ENCODE results near the gene ATXN1. TPM values are rescaled to one million over a fixed set of nuclear protein-coding genes. Genes with fewer than 3 reads are reported as not detected.

Gene ATXN1
- total RNA-seq, 1 experiment from 2014 or later = 27.0 TPM

DNA sequence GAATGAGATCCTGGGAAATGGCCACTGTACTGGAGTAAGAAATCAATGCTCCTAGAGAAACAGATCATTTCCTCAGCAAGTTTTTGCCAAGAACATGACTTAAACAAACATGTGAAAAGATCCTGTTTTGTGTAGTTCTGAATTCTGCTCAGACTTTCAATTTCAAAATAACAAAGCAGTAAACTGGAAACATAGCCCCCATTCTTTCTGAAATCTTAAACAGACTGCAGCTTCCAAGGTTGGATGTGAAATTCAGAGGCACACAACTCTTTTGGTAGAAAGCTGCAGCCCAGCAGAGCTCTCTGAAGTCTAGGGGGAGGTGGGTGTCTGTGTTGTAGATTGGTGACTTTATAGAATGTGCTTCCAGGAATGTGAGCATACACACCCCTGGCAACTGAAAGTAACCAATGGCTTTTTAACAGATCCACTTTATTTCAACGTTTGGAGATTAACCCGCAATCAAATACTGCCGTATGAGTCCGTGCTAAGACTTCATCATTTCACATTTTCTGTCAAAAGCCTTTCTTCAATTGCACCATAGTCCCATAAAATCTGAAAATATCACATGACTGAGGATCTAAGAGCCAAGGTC is 86.4 kb downstream of the ATXN1 start:
- peak overlapping the region; percentile 44 for H3K4me2 ChIP-seq (ENCODE audit: low read length)
- peak; percentile 55 for ATAC-seq
- no peaks in the 10 kb centered on the region for H4K20me1 ChIP-seq (ENCODE audit: low read length)
- peak overlapping the region; percentile 47 for H3K27ac ChIP-seq (ENCODE audit: low read length)
- no peaks in the 10 kb centered on the region for H3K27me3 ChIP-seq (ENCODE audit: low read length)
- H3K9me2 ChIP-seq (replicated peaks; ENCODE audit: low read length) = no peaks in the 10 kb centered on the region
- H3K4me3 ChIP-seq (ENCODE audit: low read length) = no peak overlapping the region; the same call in 1 of the 2 replicates
- peak; percentile 21 for DNase-seq
- intact Hi-C loops (cut with micrococcal nuclease) = no loop called here
- BruUV-seq (replicated peaks) = no TSS peak
- H3K36me3 ChIP-seq (ENCODE audit: low read depth, low read length) = no peaks in the 10 kb centered on the region
- no peaks in the 10 kb centered on the region for H3K9me3 ChIP-seq (ENCODE audit: low read length)
- no peak overlapping the region for H2AFZ ChIP-seq (ENCODE audit: low read length)
- TF ChIP-seq, protein P1, sequence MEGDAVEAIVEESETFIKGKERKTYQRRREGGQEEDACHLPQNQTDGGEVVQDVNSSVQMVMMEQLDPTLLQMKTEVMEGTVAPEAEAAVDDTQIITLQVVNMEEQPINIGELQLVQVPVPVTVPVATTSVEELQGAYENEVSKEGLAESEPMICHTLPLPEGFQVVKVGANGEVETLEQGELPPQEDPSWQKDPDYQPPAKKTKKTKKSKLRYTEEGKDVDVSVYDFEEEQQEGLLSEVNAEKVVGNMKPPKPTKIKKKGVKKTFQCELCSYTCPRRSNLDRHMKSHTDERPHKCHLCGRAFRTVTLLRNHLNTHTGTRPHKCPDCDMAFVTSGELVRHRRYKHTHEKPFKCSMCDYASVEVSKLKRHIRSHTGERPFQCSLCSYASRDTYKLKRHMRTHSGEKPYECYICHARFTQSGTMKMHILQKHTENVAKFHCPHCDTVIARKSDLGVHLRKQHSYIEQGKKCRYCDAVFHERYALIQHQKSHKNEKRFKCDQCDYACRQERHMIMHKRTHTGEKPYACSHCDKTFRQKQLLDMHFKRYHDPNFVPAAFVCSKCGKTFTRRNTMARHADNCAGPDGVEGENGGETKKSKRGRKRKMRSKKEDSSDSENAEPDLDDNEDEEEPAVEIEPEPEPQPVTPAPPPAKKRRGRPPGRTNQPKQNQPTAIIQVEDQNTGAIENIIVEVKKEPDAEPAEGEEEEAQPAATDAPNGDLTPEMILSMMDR (conservative IDR thresholded peaks at IDR 0.05; ENCODE audit: low read depth, low read length) = no peak
- TF ChIP-seq EZH2 (IDR thresholded peaks at IDR 0.05; ENCODE audit: low read length, unreplicated experiment) = no peak
- TF ChIP-seq EZH2phosphoT487 (IDR thresholded peaks at IDR 0.05; ENCODE audit: borderline replicate concordance, low read length) = no peak
- H3F3A ChIP-seq (ENCODE audit: low read length, unreplicated experiment) = no peaks in the 10 kb centered on the region
- peaks cover 55% of the 10 kb centered on the region for H3K4me1 ChIP-seq (ENCODE audit: insufficient read depth, low read length)
- ChIA-PET POLR2A (ENCODE audit: unreplicated experiment) (no interaction called here), CTCF (no interaction called here)
- H3K79me2 ChIP-seq (ENCODE audit: low read length) = peaks cover 12% of the 10 kb centered on the region; the same call in 1 of the 2 replicates
- no peak overlapping the region for H3K9ac ChIP-seq (ENCODE audit: low read length)

DNA sequence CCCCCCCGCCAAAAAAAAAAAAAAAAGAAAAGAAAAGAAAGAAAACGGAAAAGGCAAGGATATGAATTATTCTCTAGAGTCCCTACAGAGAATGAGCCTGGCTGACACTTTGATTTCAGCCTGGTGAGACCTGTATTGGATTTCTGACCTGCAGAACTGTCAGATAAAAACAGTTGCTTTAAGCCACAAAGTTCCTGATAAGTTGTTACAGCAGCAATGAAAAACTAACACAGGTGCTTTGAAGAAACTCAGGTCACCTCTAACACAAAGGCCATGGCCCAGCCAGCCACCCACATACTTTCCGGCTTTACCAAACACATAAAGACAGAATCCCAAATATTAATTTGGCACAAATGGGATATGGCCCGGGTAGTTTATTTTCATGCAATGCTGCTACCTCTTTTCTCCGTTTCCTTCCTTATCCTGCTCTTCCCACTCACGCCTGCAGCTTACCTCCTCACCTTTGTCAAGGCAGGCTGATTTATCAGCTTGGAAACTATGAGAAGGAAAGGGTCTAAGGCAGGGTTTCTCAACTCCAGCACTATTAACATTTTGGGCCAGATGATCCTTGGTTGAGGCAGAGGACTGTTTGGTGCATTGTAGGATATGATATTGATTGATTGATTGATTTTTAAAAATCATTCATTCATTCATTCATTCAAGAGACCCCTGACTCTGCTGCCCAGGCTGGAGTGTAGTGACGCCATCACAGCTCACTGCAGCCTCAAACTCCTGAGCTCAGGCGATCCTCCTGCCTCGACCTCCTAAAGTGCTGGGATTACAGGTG is 88.1 kb downstream of the ATXN1 start:
- H2AFZ ChIP-seq (ENCODE audit: low read length) = no peak overlapping the region
- H3K4me1 ChIP-seq (ENCODE audit: insufficient read depth, low read length) = peaks cover 70% of the 10 kb centered on the region
- no peak for ATAC-seq
- intact Hi-C loops (cut with micrococcal nuclease) = no loop called here
- TF ChIP-seq, protein P1 (conservative IDR thresholded peaks at IDR 0.05; ENCODE audit: low read depth, low read length) = no peak
- TF ChIP-seq EZH2 (IDR thresholded peaks at IDR 0.05; ENCODE audit: low read length, unreplicated experiment) (no peak), EZH2phosphoT487 (IDR thresholded peaks at IDR 0.05; ENCODE audit: borderline replicate concordance, low read length) (no peak)
- BruUV-seq (replicated peaks) = no TSS peak
- ChIA-PET POLR2A (ENCODE audit: unreplicated experiment) (no interaction called here), CTCF (no interaction called here)
- H3K9me2 ChIP-seq (replicated peaks; ENCODE audit: low read length) = no peaks in the 10 kb centered on the region
- H3F3A ChIP-seq (ENCODE audit: low read length, unreplicated experiment) = no peaks in the 10 kb centered on the region
- H4K20me1 ChIP-seq (ENCODE audit: low read length) = no peaks in the 10 kb centered on the region
- no peaks in the 10 kb centered on the region for H3K36me3 ChIP-seq (ENCODE audit: low read depth, low read length)
- H3K9me3 ChIP-seq (ENCODE audit: low read length) = no peaks in the 10 kb centered on the region
- no peaks in the 10 kb centered on the region for H3K27me3 ChIP-seq (ENCODE audit: low read length)
- H3K79me2 ChIP-seq (ENCODE audit: low read length) = peaks cover 13% of the 10 kb centered on the region; the same call in 1 of the 2 replicates
- no peak overlapping the region for H3K4me3 ChIP-seq (ENCODE audit: low read length)
- no peak overlapping the region for H3K9ac ChIP-seq (ENCODE audit: low read length)
- H3K27ac ChIP-seq (ENCODE audit: low read length) = no peak overlapping the region
- DNase-seq = no peak
- no peak overlapping the region for H3K4me2 ChIP-seq (ENCODE audit: low read length)

Measured in PC-3 (cell line).